GM23338 (cell line): ENCODE data around the gene FKBP8. TPM values are rescaled to one million over a fixed set of nuclear protein-coding genes. Genes with fewer than 3 reads are reported as not detected.
A peak's percentile ranks its signal among the peaks of the same experiment; 100 is the strongest.

Experiments used
- ATAC-seq: fragments of 200-7000 bp; cut with Tn5 transposase; 3 replicates; pipeline ENCODE4 v1.9.1; 2020
- DNase-seq: peaks from one replicate; pipeline ENCODE4 v3.0.0-alpha.2; 2015; ENCODE audit warnings: low spot score
- H2AFZ ChIP-seq: fragments of 200-600 bp; sonication (generic); 2 replicates; pipeline ENCODE4 v1.8.0; 2016; ENCODE audit warnings: antibody characterized with exemption, mild to moderate bottlenecking, moderate library complexity
- H3F3A ChIP-seq: fragments of 200-600 bp; sonication (generic); replicated peaks from 2 replicates; pipeline ENCODE4 v1.8.0; 2017; ENCODE audit warnings: antibody characterized with exemption, mixed run types, low read depth
- H3K27ac ChIP-seq: fragments of 200-600 bp; sonication (generic); 2 replicates; pipeline ENCODE4 v1.6.1; 2016; ENCODE audit warnings: low read depth
- H3K27me3 ChIP-seq: fragments of 200-600 bp; sonication (generic); 2 replicates; pipeline ENCODE4 v1.8.0; 2016; ENCODE audit warnings: mild to moderate bottlenecking, mixed run types, moderate library complexity; ENCODE audit not compliant: insufficient read depth
- H3K36me3 ChIP-seq: fragments of 200-600 bp; sonication (generic); 2 replicates; pipeline ENCODE4 v1.8.0; 2016; ENCODE audit warnings: mild to moderate bottlenecking; ENCODE audit not compliant: insufficient read depth
- H3K4me1 ChIP-seq: fragments of 200-600 bp; sonication (generic); 2 replicates; pipeline ENCODE4 v1.8.0; 2016; ENCODE audit warnings: mild to moderate bottlenecking, moderate library complexity; ENCODE audit not compliant: insufficient read depth
- H3K4me2 ChIP-seq: fragments of 200-600 bp; sonication (generic); 2 replicates; pipeline ENCODE4 v1.7.1; 2017; ENCODE audit warnings: mixed run types
- H3K4me3 ChIP-seq: fragments of 200-600 bp; sonication (generic); 2 replicates; pipeline ENCODE4 v1.6.1; 2016; ENCODE audit warnings: mixed run types
- H3K79me2 ChIP-seq: fragments of 200-600 bp; sonication (generic); replicated peaks from 2 replicates; pipeline ENCODE4 v1.8.0; 2017; ENCODE audit warnings: mild to moderate bottlenecking; ENCODE audit not compliant: insufficient read depth
- H3K9me2 ChIP-seq: fragments of 200-600 bp; sonication (generic); 2 replicates; pipeline ENCODE4 v1.8.0; 2017; ENCODE audit not compliant: insufficient read depth
- H4K20me1 ChIP-seq: fragments of 200-600 bp; sonication (generic); replicated peaks from 2 replicates; pipeline ENCODE4 v1.8.0; 2017; ENCODE audit warnings: mild to moderate bottlenecking; ENCODE audit not compliant: insufficient read depth
- H3K27ac Mint-ChIP-seq: 2 replicates; pipeline ENCODE4 v1.8.0; 2020; ENCODE audit warnings: inconsistent platforms, mild to moderate bottlenecking, moderate library complexity, mixed read lengths
- H3K27me3 Mint-ChIP-seq: 3 replicates; pipeline ENCODE4 v1.8.0; 2022; ENCODE audit warnings: low read depth, mild to moderate bottlenecking, moderate library complexity, mixed read lengths, inconsistent platforms; ENCODE audit not compliant: insufficient read depth, poor library complexity
- H3K36me3 Mint-ChIP-seq: 3 replicates; pipeline ENCODE4 v1.8.0; 2021; ENCODE audit warnings: low read depth, mild to moderate bottlenecking, inconsistent platforms, moderate library complexity, mixed read lengths
- H3K4me1 Mint-ChIP-seq: 3 replicates; pipeline ENCODE4 v1.8.0; 2020; ENCODE audit warnings: mild to moderate bottlenecking, inconsistent platforms, mixed read lengths
- H3K4me3 Mint-ChIP-seq: 3 replicates; pipeline ENCODE4 v1.8.0; 2021; ENCODE audit warnings: moderate library complexity, mild to moderate bottlenecking, inconsistent platforms, mixed read lengths
- H3K9me3 Mint-ChIP-seq: 3 replicates; pipeline ENCODE4 v1.8.0; 2020; ENCODE audit warnings: moderate library complexity, mild to moderate bottlenecking, inconsistent platforms, mixed read lengths
- CREB1 ChIP-seq: fragments of 250-450 bp; sonication (Bioruptor Pico); IDR thresholded peaks from 2 replicates; pipeline ENCODE4 v1.5.0; 2020; ENCODE audit warnings: low read depth, mild to moderate bottlenecking, moderate library complexity
- CTCF ChIP-seq, 2 experiments: fragments of 200-600 bp in 1 of 2; sonication (generic) in 1 of 2; conservative IDR thresholded peaks; 2 replicates each; pipeline versions ENCODE4 v1.5.1 to v1.6.1; 2016 to 2017; ENCODE audit warnings: antibody characterized with exemption in 2 of 2, low read depth in 2 of 2, mild to moderate bottlenecking in 2 of 2, moderate library complexity in 1 of 2
- ETS1 ChIP-seq: IDR thresholded peaks from 2 replicates; pipeline ENCODE4 v1.6.1; 2016; ENCODE audit warnings: antibody characterized with exemption
- EZH2phosphoT487 ChIP-seq: fragments of 200-600 bp; sonication (generic); IDR thresholded peaks from one replicate; pipeline ENCODE4 v1.8.1; 2018; ENCODE audit warnings: antibody characterized with exemption; ENCODE audit not compliant: unreplicated experiment
- JUNB ChIP-seq: IDR thresholded peaks from one replicate; pipeline ENCODE4 v1.6.1; 2016; ENCODE audit warnings: antibody characterized with exemption; ENCODE audit not compliant: unreplicated experiment
- NANOG ChIP-seq: IDR thresholded peaks from 2 replicates; pipeline ENCODE4 v1.6.1; 2016; ENCODE audit warnings: antibody characterized with exemption, borderline replicate concordance
- POLR2AphosphoS5 ChIP-seq: IDR thresholded peaks from 2 replicates; pipeline ENCODE4 v1.6.1; 2016; ENCODE audit warnings: antibody characterized with exemption, low read depth
- REST ChIP-seq: IDR thresholded peaks from one replicate; pipeline ENCODE4 v1.6.1; 2018; ENCODE audit warnings: antibody characterized with exemption; ENCODE audit not compliant: unreplicated experiment
- ZNF331 ChIP-seq: fragments of 250-450 bp; sonication (Bioruptor Pico); IDR thresholded peaks from 2 replicates; pipeline ENCODE4 v1.5.0; 2020; ENCODE audit warnings: low read depth, mild to moderate bottlenecking, moderate library complexity
- ZNF462 ChIP-seq: fragments of 250-450 bp; sonication (Bioruptor Pico); IDR thresholded peaks from 2 replicates; pipeline ENCODE4 v1.5.0; 2020; ENCODE audit warnings: mild to moderate bottlenecking, moderate library complexity
- polyA plus RNA-seq: library from polyadenylated mRNA; unstranded; fragments of >200 nt; fragmentation: Nextera tagmentation; extraction: Ambion mirVana; gene quantifications from 2 replicates; pipeline ENCODE4 v1.2.1, GENCODE V29; 2016
- total RNA-seq: library from RNA; depleted of rRNA; stranded (reverse); fragments of >200 nt; shearing (Covaris generic); gene quantifications from 2 replicates; pipeline ENCODE4 v1.2.3, GENCODE V29; 2014

The FKBP8 gene
- total and polyA plus RNA-seq, 2 experiments from 2014 or later: 158 to 367 TPM

- peak; percentile 90 for DNase-seq
- Histone ChIP-seq H3K27me3 (no peaks in the 10 kb centered on the region), H3F3A (peaks cover 23% of the 10 kb centered on the region), H4K20me1 (no peaks in the 10 kb centered on the region), H3K79me2 (peaks cover 9% of the 10 kb centered on the region), H2AFZ (peak overlapping the region; percentile 75), H3K4me1 (no peaks in the 10 kb centered on the region), H3K27ac (no peak overlapping the region), H3K36me3 (peaks cover 15% of the 10 kb centered on the region), H3K9me2 (no peaks in the 10 kb centered on the region), H3K4me2 (peak overlapping the region; percentile 68), H3K4me3 (peak overlapping the region; percentile 50)
- TF ChIP-seq JUNB: no peak
- no peak for TF ChIP-seq ETS1
- no peak for TF ChIP-seq EZH2phosphoT487
- TF ChIP-seq ZNF331 (CRISPR knock-in tag): no peak
- TF ChIP-seq NANOG: no peak
- TF ChIP-seq ZNF462: no peak
- peak; percentile 45; the same call in 1 of the 2 replicates for TF ChIP-seq POLR2AphosphoS5
- 0 out of 2 replicates have a peak, but pooled peaks have one; percentile 3 for TF ChIP-seq CREB1
- peak in 1 of 2 experiments; percentile 28; a peak in 2 of 4 replicates for TF ChIP-seq CTCF (conservative IDR thresholded peaks at IDR 0.05; ENCODE audit: low read depth in 2 of 2)
- TF ChIP-seq REST: no peak
- peak overlapping the region; percentile 93 for H3K27ac Mint-ChIP-seq
- peaks cover 6% of the 10 kb centered on the region for H3K27me3 Mint-ChIP-seq
- ATAC-seq: peak; percentile 77
- H3K9me3 Mint-ChIP-seq: no peaks in the 10 kb centered on the region; the same call in 2 of the 3 replicates
- H3K36me3 Mint-ChIP-seq: peaks cover 35% of the 10 kb centered on the region
- peak overlapping the region; percentile 81 for H3K4me3 Mint-ChIP-seq
- peaks cover 10% of the 10 kb centered on the region for H3K4me1 Mint-ChIP-seq
Observed at GRCh38 chr19:18543814-18544475, 572 bp upstream of the FKBP8 start.
